Large intestine (tissue), 3 donors: ENCODE measurements around the gene FBRS. TPM values are rescaled to one million over a fixed set of nuclear protein-coding genes. Genes with fewer than 3 reads are reported as not detected.

Experiments used
- DNase-seq, 2 donors: peaks; one replicate each; pipeline versions ENCODE4 v3.0.0 to v3.0.0-alpha.2; 2013
- H3K27ac ChIP-seq: one replicate; pipeline ENCODE4 v1.5.1; 2013; ENCODE audit warnings: low read length
- H3K27me3 ChIP-seq: 2 replicates; pipeline ENCODE4 v1.6.1; 2013; ENCODE audit warnings: low read length; ENCODE audit not compliant: control insufficient read depth, insufficient read depth
- H3K36me3 ChIP-seq: 2 replicates; pipeline ENCODE4 v1.6.1; 2013; ENCODE audit warnings: low read length; ENCODE audit not compliant: control insufficient read depth, insufficient read depth
- H3K4me1 ChIP-seq: one replicate; pipeline ENCODE4 v1.6.1; 2013; ENCODE audit warnings: low read length; ENCODE audit not compliant: control insufficient read depth, insufficient read depth
- H3K4me3 ChIP-seq: one replicate; pipeline ENCODE4 v1.5.1; 2013; ENCODE audit warnings: low read length
- H3K9me3 ChIP-seq: one replicate; pipeline ENCODE4 v1.6.1; 2013; ENCODE audit warnings: mild to moderate bottlenecking, low read depth, low read length, moderate library complexity; ENCODE audit not compliant: control insufficient read depth
- WGBS: methylation state at CpG from one replicate; pipeline ENCODE4 v1.1.5; 2013; ENCODE audit warnings: low lambda C conversion rate; ENCODE audit not compliant: insufficient coverage; 5-methylcytosine and 5-hydroxymethylcytosine counted together
- polyA plus RNA-seq: library from polyadenylated mRNA; unstranded; fragments of 120-200 nt; gene quantifications from one replicate; pipeline ENCODE4 v1.2.1, GENCODE V29; 2013

The FBRS gene
- polyA plus RNA-seq, 1 donor: 97.6 TPM

DNA sequence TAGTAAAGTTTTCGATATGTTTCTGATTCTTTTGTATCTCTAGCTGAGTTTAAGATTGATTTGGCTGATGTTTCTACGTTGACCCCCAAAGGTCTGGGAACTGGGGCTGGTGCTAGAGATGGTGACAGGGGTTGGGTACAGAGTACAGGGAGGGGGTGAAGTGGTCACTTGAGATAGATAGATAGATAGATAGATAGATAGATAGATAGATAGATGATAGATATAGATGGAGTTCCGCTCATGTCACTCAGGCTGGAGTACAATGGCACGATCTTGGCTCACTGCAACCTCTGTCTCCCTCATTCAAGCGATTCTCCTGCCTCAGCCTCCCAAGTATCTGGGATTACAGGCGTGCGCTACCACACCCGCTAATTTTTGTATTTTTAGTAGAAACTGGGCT lies 1.8 kb upstream of the FBRS start:
- Histone ChIP-seq H3K4me1 (peaks cover 20% of the 10 kb centered on the region), H3K27me3 (no peaks in the 10 kb centered on the region), H3K9me3 (no peaks in the 10 kb centered on the region), H3K27ac (no peak overlapping the region), H3K36me3 (peaks cover 42% of the 10 kb centered on the region), H3K4me3 (no peak overlapping the region)
- 100% methylated on average over 2 of the region's 8 CpGs for WGBS
- DNase-seq: no peak

DNA sequence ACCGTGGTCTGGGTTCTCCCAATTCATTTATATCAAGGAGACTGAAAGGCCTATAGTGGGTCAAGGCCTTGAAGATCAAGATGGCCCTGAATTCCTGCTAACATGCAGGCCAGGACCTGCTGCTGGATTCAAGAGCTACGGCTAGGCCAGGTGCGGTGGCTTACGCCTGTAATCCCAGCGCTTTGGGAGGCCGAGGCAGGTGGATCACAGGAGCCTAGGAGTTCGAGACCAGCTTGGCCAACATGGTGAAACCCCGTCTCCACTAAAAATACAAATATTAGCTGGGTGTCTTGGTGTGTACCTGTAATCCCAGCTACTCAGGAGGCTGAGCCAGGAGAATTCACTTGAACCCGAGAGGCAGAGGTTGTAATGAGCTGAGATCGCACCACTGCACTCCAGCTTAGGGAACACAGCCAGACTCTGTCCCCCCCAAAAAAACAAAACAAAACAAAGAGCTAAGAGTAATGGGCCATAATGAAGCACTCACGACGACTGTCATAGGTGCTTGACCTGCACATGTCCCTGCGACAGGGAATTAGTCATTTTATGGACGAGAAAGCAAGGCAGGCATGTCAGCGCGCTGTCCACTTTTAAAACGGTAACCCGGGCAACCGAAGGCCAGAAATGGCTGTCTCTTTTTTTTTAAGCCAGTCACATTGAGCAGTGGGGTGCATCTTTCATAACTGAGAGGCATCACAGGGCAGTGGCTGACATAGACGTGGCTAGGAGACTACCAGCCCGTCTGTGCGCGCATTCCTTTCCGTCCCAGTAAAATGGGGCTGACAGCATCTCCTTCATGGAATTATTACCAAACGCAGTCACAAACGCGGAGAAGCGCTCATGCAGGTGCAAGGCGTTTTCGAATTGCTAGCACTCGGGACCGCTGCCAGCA lies 1.0 kb upstream of the FBRS start:
- H3K9me3 ChIP-seq: no peaks in the 10 kb centered on the region
- no peaks in the 10 kb centered on the region for H3K27me3 ChIP-seq
- H3K4me3 ChIP-seq: peak overlapping the region; percentile 53
- peak overlapping the region; percentile 87 for H3K27ac ChIP-seq
- H3K36me3 ChIP-seq: peaks cover 50% of the 10 kb centered on the region
- DNase-seq: no peak
- WGBS: no CpG with 5 or more reads among the region's 32 CpGs
- peaks cover 28% of the 10 kb centered on the region for H3K4me1 ChIP-seq

GRCh38 chr16:30658731-30659506 lies 688 bp downstream of the FBRS start:
- peak in 1 of 2 donors; percentile 99 for DNase-seq
- Histone ChIP-seq H3K4me3 (peak overlapping the region; percentile 69), H3K27ac (peak overlapping the region; percentile 97), H3K9me3 (no peaks in the 10 kb centered on the region), H3K36me3 (peaks cover 56% of the 10 kb centered on the region), H3K27me3 (no peaks in the 10 kb centered on the region), H3K4me1 (peaks cover 34% of the 10 kb centered on the region)
- no CpG with 5 or more reads among the region's 64 CpGs for WGBS

DNA sequence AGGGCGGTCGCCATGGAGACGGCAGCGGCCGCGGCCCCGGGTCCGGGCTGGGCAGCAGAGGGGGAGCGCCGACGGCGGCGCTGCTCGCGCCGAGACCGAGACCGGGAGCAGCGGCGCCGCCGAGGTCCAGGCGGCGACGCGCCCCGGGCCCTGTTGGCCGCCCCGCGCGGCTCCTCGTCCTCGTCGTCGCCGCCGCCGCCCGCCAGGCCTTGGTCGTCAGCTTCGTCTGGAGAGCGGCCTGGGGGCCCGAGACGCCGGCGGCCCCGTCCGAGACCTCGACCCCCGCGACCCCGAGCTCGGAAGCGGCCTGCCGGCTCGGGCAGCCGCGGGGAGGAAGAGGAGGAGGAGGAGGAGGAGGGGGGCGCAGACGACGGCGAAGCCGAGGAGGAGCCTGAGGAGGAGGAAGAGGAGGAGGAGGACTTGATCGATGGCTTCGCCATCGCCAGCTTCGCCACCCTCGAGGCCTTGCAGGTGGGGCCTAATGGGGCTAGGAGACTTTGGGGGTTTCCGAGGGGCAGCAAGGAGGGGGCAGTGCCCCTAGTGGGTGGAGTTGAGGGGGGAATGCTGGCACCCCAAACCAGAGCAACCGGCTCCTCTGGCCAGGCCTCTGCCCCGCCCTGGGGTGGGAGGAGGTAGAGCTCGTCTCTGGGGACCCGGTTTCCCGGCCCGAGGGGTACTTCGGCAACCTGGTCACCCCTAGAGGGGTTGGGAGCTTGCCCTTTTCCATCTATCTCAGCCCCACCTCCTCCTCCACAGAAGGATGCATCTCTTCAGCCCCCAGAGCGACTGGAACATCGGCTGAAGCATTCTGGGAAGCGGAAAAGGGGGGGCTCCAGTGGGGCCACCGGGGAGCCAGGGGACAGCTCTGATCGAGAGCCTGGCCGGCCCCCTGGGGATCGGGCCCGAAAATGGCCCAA lies 1.5 kb downstream of the FBRS start:
- Histone ChIP-seq H3K27me3 (no peaks in the 10 kb centered on the region), H3K36me3 (peaks cover 56% of the 10 kb centered on the region), H3K4me1 (peaks cover 34% of the 10 kb centered on the region), H3K27ac (peak overlapping the region; percentile 97), H3K4me3 (peak overlapping the region; percentile 87), H3K9me3 (no peaks in the 10 kb centered on the region)
- WGBS: no CpG with 5 or more reads among the region's 84 CpGs
- DNase-seq: peak in 1 of 2 donors; percentile 58

DNA sequence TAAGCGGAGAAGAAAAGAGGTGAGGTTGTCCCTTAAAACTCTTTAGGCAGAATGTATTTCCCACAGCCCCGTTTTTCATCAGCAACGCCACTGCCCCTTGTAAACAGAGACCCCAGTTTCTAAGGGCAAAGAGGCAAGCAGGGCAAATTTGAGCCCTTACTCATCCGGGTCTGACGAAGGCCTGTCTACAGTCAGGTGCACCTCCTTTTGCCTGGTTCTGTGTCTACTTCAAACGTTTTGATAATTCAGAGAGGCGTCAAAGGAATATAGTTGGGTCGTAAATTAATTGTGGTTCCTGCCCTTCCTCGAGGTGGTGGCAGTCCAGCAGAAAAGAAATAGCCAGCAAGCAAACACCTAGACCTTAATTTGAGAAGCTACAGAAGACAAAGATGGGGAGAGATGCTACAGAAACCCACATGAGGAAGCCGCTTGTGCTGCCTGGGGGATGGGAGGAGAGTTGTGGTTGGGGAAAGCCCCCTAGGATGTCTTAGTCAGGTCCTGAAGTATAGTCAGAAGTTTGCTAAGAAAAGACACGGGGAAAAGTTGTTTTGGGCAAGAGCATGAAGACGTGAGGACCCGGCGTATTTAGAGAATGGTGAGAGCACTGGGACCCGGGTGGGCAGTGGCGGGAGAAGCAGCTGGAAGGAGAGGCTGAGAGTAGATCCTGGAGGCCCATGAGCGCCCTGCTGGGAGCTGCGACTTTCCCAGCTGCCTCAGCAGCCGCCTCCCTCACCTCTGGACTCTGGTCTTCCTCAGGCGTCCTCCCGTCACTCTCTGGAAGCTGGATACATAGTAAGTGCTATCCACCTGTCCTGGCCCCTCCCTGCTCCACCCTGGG lies 2.4 kb downstream of the FBRS start:
- Histone ChIP-seq H3K9me3 (no peaks in the 10 kb centered on the region), H3K27ac (peak overlapping the region; percentile 93), H3K4me3 (peak overlapping the region; percentile 87), H3K27me3 (no peaks in the 10 kb centered on the region), H3K4me1 (peaks cover 38% of the 10 kb centered on the region), H3K36me3 (peaks cover 56% of the 10 kb centered on the region)
- WGBS: 20% methylated on average over 3 of the region's 21 CpGs
- DNase-seq: peak; percentile 93 to 96

DNA sequence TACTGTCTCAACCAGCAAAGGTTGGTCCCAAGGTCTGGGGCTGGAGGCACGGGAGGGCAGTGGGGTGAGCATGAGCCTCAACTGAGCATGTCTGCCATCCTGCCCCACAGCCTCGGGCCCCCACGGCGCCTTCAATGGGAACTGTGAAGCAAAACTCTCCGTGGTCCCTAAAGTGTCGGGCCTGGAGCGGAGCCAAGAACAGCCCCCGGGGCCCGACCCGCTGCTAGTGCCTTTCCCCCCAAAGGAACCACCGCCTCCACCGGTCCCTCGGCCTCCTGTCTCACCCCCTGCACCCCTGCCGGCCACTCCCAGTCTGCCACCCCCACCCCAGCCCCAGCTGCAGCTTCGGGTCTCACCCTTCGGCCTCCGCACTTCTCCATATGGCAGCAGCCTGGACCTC lies 4.2 kb downstream of the FBRS start:
- Histone ChIP-seq H3K4me3 (no peak overlapping the region), H3K27me3 (no peaks in the 10 kb centered on the region), H3K27ac (no peak overlapping the region), H3K36me3 (peaks cover 62% of the 10 kb centered on the region), H3K4me1 (peaks cover 29% of the 10 kb centered on the region), H3K9me3 (no peaks in the 10 kb centered on the region)
- no CpG with 5 or more reads among the region's 17 CpGs for WGBS
- DNase-seq: no peak

GRCh38 chr16:30663038-30663437 lies 4.8 kb downstream of the FBRS start:
- H3K36me3 ChIP-seq: peaks cover 67% of the 10 kb centered on the region
- no peaks in the 10 kb centered on the region for H3K27me3 ChIP-seq
- peaks cover 27% of the 10 kb centered on the region for H3K4me1 ChIP-seq
- H3K4me3 ChIP-seq: no peak overlapping the region
- no peak overlapping the region for H3K27ac ChIP-seq
- 83% methylated on average over 1 of the region's 8 CpGs for WGBS
- DNase-seq: no peak
- no peaks in the 10 kb centered on the region for H3K9me3 ChIP-seq

- no peaks in the 10 kb centered on the region for H3K27me3 ChIP-seq
- H3K36me3 ChIP-seq: peaks cover 74% of the 10 kb centered on the region
- no peaks in the 10 kb centered on the region for H3K9me3 ChIP-seq
- no peak overlapping the region for H3K27ac ChIP-seq
- no CpG with 5 or more reads among the region's 9 CpGs for WGBS
- no peak for DNase-seq
- H3K4me3 ChIP-seq: no peak overlapping the region
- peaks cover 27% of the 10 kb centered on the region for H3K4me1 ChIP-seq
Observed at GRCh38 chr16:30663820-30664219, 5.6 kb downstream of the FBRS start.

DNA sequence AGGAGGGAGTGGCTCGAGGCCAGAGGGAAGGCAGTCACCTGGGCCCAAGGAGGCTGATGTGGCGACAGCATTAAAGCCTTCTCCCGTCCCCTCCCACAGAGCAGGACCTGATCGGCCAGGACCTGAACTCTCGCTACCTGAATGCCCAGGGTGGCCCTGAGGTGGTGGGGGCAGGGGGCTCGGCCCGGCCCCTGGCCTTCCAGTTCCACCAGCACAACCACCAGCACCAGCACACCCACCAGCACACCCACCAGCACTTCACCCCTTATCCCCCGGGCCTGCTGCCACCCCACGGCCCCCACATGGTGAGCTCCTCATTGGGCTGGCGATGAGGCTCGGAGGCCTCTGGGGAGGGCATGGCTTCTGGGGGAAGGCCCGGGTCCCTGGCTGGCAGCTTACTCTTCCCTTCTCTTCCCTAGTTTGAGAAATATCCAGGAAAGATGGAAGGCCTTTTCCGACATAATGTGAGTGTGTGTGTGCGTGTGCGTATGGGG lies 6.4 kb downstream of the FBRS start:
- no peaks in the 10 kb centered on the region for H3K9me3 ChIP-seq
- H3K4me1 ChIP-seq: peaks cover 32% of the 10 kb centered on the region
- WGBS: no CpG with 5 or more reads among the region's 15 CpGs
- H3K36me3 ChIP-seq: peaks cover 80% of the 10 kb centered on the region
- no peaks in the 10 kb centered on the region for H3K27me3 ChIP-seq
- no peak overlapping the region for H3K4me3 ChIP-seq
- DNase-seq: no peak
- no peak overlapping the region for H3K27ac ChIP-seq
